T-helper 9 cell (primary cell): Measurements from ENCODE around the gene KIAA1755.

Experiments
- DNase-seq: peaks from one replicate; pipeline ENCODE4 v3.0.0-alpha.2; 2020
- total RNA-seq, 2 donors: gene quantifications; one replicate each; lab custom pipeline; 2026; lab: John Stamatoyannopoulos, UW

KIAA1755 gene, protein sequence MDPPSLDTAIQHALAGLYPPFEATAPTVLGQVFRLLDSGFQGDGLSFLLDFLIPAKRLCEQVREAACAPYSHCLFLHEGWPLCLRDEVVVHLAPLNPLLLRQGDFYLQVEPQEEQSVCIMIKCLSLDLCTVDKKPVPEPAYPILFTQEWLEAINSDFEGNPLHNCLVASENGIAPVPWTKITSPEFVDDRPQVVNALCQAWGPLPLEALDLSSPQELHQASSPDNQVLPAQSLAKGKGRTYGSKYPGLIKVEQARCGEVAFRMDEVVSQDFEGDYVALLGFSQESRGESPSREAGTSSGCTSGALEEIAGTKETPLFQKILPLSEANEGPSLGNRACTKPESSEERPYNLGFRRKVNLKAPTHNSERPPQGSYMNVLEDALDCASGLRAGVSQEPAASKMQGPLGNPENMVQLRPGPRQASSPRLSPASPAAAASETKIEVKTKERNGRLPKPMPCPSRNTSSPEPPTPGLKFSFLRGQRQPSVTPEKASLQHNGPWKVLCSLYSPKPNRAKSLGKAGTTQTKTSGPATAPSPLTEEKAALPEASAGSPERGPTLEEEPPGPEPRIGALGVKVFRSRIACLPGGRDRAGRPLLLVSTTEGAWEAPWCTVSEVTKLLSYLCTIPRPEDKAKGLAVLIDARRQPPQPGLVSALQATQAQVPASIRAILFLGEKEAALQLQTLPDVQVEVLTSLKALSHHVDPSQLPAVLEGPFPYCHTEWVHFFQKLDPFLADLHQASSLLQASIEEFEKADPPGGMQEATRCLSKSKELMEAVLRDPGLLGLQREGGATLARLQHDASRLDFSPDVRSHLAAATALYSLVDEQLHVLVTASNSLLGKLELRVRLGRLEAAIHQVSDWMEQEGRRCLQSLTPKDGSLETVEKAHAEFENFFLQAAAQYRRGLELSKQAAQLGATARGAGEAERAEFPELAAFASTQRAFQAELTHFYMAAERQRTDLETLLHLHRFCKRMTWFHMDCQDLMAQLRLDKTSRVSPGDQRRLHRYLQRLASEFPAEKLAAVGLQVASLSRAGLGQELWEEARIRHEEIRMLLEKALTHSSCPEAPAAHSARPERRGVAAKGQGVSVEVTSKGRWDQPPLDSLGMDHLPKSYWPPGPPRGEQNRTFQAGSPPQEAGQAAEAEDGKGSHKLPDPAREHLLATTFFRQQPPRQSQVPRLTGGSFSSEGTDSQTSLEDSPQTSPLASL
- 0 reads per million in 2 donors for total RNA-seq

GRCh38 chr20:38260378-38261053 is at the start of gene KIAA1755:
KIAA1755 (minus strand) TSS chr20:38260735; CDS start chr20:38260500, 235 bp downstream.
- DNase-seq, result no peak

DNA sequence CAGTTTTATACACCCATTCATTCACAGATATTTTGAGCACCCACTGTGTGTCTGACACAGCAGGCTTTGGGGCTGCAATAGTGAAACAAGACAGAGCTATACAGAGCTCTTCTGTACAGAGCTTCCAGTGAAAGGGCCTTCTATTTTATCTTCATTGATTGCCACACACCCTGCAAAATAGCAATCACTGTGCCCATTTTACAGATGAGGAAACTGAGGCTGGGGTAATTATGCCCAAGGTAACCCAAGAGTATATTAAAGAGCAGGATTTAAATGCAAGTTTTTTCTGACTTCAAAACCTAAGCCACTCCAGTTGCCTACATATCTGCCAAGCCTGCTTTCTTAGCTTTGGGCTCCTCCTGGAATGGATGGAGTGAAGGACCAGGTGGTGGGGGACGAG is 47.9 kb upstream of the KIAA1755 start:
- DNase-seq, result no peak

DNA sequence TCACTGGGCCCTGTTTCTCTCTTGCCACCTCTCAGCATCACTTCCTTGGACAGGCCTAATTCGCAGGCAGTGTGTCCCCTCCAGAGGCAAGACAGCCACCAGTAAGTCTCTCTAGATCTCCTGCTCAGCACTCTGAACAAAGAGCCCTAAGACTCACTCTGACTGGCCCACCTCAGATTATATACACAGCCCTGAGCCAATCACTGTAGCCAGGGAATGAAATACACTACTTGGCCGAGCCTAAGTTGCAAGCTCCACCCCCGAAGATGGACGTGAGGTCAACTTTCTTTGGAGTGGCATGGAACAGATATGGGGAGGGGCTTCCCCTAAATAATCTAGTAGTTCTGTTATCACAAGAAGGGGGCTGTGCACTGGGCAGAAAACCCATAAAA is 47.5 kb upstream of the KIAA1755 start:
- DNase-seq, result no peak

GRCh38 chr20:38307371-38308046 is 47.0 kb upstream of the KIAA1755 start:
- DNase-seq, result no peak

DNA sequence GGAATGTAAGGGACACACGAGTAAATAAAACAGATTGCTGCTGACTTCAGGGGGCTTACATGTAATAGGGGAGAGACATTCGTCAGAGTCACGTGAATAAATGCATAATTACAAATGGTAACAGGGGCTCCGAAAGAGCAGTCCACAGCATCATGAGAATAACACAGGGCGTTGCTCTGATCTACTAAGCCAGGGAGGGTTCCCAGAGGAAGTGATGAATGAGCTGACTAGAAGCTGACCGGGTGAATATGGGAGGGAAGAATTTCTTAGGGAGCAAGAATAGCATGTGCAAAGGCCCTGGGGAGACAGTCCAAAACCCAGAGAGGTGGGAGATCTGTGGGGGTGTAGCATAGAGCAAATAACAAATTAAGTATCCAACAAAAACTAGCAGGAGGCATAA is 45.8 kb upstream of the KIAA1755 start:
- no peak for DNase-seq

DNA sequence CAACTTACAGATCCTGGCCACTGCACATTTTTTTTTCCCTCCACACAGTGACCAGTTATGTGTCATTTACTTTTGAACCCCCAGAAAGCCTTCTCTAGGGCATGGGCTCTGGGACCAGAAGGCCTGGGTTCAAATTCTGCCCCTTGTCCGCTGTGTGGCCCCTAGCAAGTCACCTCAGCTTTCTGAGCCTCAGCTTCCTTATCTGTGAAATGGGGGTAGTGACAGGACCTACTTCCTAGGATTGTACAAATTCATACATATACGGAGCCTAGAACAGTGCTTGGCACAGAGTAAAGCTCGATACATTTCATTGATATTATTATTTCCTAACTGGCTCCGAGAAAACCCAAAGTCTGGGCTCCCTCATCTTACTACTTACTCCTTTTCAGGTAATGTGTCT is 45.0 kb upstream of the KIAA1755 start:
- DNase-seq, result no peak

DNA sequence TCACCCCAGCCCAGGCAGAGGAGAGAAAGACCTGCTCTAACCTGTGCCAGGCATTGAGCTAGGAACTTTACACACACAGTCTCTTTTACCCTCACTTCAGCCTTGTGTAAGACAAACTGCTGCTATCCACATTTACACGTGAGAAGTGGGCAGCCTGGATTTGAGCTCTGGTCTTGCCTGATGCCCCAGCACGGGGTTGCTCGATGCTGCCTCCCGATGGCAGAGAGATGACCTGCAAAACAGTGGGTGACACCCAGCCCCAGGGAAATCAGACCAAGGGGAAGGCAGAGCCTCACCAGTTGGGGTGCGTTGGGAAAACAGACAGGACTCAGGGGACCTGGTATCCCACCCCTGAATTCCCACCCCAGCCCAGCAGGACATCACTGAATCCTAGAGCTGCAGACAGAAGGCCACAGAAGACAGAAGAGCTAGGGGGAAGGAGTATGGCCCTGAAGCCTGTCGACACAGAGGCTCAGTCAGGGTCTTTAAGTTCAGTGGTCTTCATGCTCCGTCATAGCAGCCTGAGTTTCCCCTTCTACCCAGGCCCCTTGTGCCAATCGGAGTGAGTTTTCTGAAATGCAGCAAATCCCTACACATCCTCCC is 44.4 kb upstream of the KIAA1755 start:
- no peak for DNase-seq

- DNase-seq, result no peak
These were observed 43.4 kb upstream of the KIAA1755 start, which contains the start of gene BPI for GRCh38 chr20:38303908-38304379. BPI (plus strand) TSS chr20:38304156; CDS start chr20:38304224, 68 bp downstream.

DNA sequence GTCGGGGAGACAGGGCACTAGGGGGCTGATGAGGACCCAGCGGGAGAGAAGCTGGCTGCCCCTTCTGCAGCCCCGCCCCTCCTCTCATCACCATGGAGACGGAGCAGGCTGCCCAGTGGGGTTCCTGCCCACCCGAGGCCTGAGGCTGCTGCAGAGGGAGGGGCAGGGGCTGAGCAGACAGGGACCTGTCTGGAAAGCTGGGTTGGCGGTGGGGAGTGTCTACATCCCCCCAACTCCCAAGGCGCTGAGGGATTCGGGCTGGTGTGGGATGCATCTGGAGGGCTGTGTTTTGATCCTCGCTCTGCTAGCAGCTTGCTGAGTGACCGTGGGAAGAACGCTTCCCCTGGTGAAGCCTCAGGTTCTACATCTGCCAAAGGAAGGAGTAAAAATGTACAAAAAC is 42.3 kb upstream of the KIAA1755 start:
- no peak for DNase-seq

DNA sequence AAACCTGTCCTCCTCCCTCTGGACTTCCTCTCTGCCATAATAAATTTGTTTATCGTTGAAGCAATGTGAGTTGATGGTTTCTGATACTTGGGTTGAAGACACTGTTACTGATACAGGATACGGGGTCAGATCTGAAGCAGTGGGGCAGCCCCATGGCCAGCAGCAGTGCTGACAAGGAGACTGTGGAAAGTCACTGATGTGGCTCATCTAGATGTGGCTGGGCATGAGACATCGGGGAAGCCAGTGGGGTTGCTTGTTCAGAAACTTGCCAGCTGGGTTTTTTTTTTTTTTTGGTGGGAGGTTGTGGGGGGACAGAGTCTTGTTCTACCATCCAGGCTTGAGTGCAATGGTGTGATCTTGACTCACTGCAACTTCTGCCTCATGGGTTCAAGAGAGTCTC is 40.8 kb upstream of the KIAA1755 start:
- DNase-seq, result no peak

DNA sequence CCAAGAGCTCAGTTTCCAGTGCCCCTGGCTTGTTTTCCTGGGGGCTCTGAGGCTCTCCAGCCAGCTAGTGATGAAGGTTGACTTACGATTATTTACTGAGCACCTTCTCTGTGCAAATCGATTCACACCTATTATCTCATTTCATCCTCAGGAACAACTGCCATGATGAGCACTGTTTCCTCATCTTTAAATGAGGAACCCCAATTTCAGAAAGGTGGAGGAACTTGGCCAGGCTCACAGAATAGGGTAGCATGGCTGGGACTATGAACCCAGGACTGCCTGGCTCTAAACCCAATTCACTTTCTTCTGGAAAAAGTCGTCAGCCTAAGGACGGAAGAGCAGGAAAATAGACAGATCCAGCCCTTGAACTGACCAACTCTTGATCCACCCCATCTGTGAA is 39.9 kb upstream of the KIAA1755 start:
- no peak for DNase-seq

- DNase-seq, result no peak
These were observed 39.4 kb upstream of the KIAA1755 start for GRCh38 chr20:38299963-38300362.

- DNase-seq, result no peak
These were observed 38.3 kb upstream of the KIAA1755 start for GRCh38 chr20:38298768-38299288.

- no peak for DNase-seq
These were observed 37.6 kb upstream of the KIAA1755 start for GRCh38 chr20:38297916-38298674.

- no peak for DNase-seq
These were observed 35.9 kb upstream of the KIAA1755 start for GRCh38 chr20:38296433-38296832.

DNA sequence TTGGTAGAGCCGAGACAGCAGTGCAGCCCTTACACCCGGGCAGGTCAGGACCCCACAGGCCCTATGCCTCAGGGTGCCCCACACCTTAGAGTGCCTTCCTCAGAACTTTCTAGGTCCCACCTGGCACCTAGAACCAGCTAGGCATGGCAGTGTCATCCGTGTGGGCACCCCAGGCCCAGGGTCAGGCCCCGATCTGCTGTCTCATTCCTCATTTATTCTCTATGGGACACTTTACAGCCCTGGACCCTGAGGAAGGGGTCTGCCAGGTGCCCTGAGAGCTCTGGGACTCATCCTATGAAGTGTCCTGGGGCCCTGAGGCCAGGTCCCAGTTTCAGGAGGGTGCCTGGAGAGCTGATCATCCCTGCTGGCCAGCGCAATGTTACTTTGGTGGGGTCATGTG is 35.3 kb upstream of the KIAA1755 start:
- DNase-seq, result no peak

GRCh38 chr20:38294076-38294591 is 33.6 kb upstream of the KIAA1755 start:
- no peak for DNase-seq

DNA sequence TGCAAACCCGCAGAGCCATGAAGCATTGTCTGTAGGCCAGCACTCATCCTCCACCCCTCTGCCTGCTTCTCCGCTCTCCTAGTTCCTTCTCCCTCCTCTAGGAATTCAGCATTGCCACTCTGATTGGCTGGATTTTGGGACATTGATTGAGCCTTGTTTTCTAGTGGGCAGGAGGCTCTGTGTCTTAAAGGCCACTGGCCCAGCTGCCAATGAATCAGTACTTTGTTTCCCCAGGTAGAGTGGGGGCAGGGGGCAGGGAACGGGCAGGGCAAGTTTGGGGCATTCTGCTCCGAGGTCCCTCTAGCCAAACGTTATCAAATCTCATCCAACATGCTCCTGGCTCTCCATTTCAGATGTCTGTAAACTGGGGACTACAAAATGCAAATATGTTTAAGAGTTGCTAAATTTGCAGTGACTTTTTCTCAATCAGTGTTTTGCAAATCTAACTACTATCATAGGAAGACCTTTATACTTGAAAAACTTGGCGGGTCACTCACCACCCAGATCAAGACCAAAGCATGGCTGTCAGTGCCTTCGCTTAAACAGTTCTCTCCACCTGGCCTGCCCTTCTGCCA is 33.0 kb upstream of the KIAA1755 start:
- DNase-seq, result no peak

- no peak for DNase-seq
These were observed 31.4 kb upstream of the KIAA1755 start for GRCh38 chr20:38291966-38292365.
